ENCODE measurements around the gene KRTAP2-3.
"Not testable (repeated sequence)": the region's sequence is repeated elsewhere in the genome, so short reads cannot be mapped to it uniquely, and the experiment has no call there.

Gene KRTAP2-3

GRCh38 chr17:41042953-41043352, 17.0 kb downstream of the KRTAP2-3 start:
- no peak for DNase-seq (ENCODE audit: low read depth, low spot score)
- no peak overlapping the region for H3K4me3 ChIP-seq (ENCODE audit: low read length)

- not testable (repeated sequence) for DNase-seq (ENCODE audit: low read depth, low spot score); H3K4me3 ChIP-seq (ENCODE audit: low read length)
Observed at GRCh38 chr17:41040783-41041571, 18.9 kb downstream of the KRTAP2-3 start, which contains the start of gene KRTAP1-1. KRTAP1-1 (minus strand) TSS chr17:41041450; CDS start chr17:41041397, 53 bp downstream.

GRCh38 chr17:41037853-41038350, 22.0 kb downstream of the KRTAP2-3 start:
- H3K4me3 ChIP-seq (ENCODE audit: low read length), result no peak overlapping the region
- DNase-seq (ENCODE audit: low read depth, low spot score), result no peak

- DNase-seq (ENCODE audit: low read depth, low spot score); H3K4me3 ChIP-seq (ENCODE audit: low read length): not testable (repeated sequence)
Observed at GRCh38 chr17:41034346-41034935, 25.5 kb downstream of the KRTAP2-3 start, which contains the start of gene KRTAP1-3. KRTAP1-3 (minus strand) TSS chr17:41034874; CDS start chr17:41034821, 53 bp downstream.

- no peak within 1 kb of the TSS for H3K4me3 ChIP-seq (ENCODE audit: low read length)
- no peak for DNase-seq (ENCODE audit: low read depth, low spot score)
Observed at GRCh38 chr17:41029633-41030245, 30.2 kb downstream of the KRTAP2-3 start, which contains the start of gene KRTAP1-4. KRTAP1-4 (minus strand) TSS chr17:41030195; CDS start chr17:41030078, 117 bp downstream.

GRCh38 chr17:41026715-41027471, 33.0 kb downstream of the KRTAP2-3 start, which contains the start of gene KRTAP1-5:
KRTAP1-5 (minus strand) TSS chr17:41027208; CDS start chr17:41027155, 53 bp downstream.
- DNase-seq (ENCODE audit: low read depth, low spot score), result no peak
- H3K4me3 ChIP-seq (ENCODE audit: low read length), result no peak within 1 kb of the TSS

- H3K4me3 ChIP-seq (ENCODE audit: low read length), result no peak overlapping the region
- DNase-seq (ENCODE audit: low read depth, low spot score), result no peak
Observed at GRCh38 chr17:41024697-41025096, 35.2 kb downstream of the KRTAP2-3 start.

GRCh38 chr17:41020336-41020735, 39.6 kb downstream of the KRTAP2-3 start:
- H3K4me3 ChIP-seq (ENCODE audit: low read length), result no peak overlapping the region
- DNase-seq (ENCODE audit: low read depth, low spot score), result no peak

GRCh38 chr17:41019415-41019814, 40.5 kb downstream of the KRTAP2-3 start:
- DNase-seq (ENCODE audit: low read depth, low spot score), result no peak
- H3K4me3 ChIP-seq (ENCODE audit: low read length), result no peak overlapping the region

- no peak for DNase-seq (ENCODE audit: low read depth, low spot score)
Observed at GRCh38 chr17:41018541-41018940, 41.4 kb downstream of the KRTAP2-3 start.

GRCh38 chr17:41016578-41017215, 43.2 kb downstream of the KRTAP2-3 start:
- DNase-seq (ENCODE audit: low read depth, low spot score), result no peak
- no peak overlapping the region for H3K4me3 ChIP-seq (ENCODE audit: low read length)

More at GRCh38 chr17:41018541-41018940, 41.4 kb downstream of the KRTAP2-3 start:
- H3K4me3 ChIP-seq (ENCODE audit: low read length), result no peak overlapping the region

GRCh38 chr17:41015454-41015853, 44.5 kb downstream of the KRTAP2-3 start:
- no peak overlapping the region for H3K4me3 ChIP-seq (ENCODE audit: low read length)
- DNase-seq (ENCODE audit: low read depth, low spot score), result no peak

GRCh38 chr17:41013606-41014005, 46.3 kb downstream of the KRTAP2-3 start:
- no peak for DNase-seq (ENCODE audit: low read depth, low spot score)
- H3K4me3 ChIP-seq (ENCODE audit: low read length), result no peak overlapping the region

- H3K4me3 ChIP-seq (ENCODE audit: low read length), result no peak overlapping the region
Observed at GRCh38 chr17:41013181-41013580, 46.7 kb downstream of the KRTAP2-3 start.

GRCh38 chr17:41012326-41013120, 47.4 kb downstream of the KRTAP2-3 start:
- H3K4me3 ChIP-seq (ENCODE audit: low read length), result no peak overlapping the region
- DNase-seq (ENCODE audit: low read depth, low spot score), result no peak

More at GRCh38 chr17:41013181-41013580, 46.7 kb downstream of the KRTAP2-3 start:
- no peak for DNase-seq (ENCODE audit: low read depth, low spot score)

GRCh38 chr17:41010441-41010840, 49.5 kb downstream of the KRTAP2-3 start:
- DNase-seq (ENCODE audit: low read depth, low spot score), result no peak
- no peak overlapping the region for H3K4me3 ChIP-seq (ENCODE audit: low read length)

GRCh38 chr17:41009936-41010335, 50.0 kb downstream of the KRTAP2-3 start:
- no peak overlapping the region for H3K4me3 ChIP-seq (ENCODE audit: low read length)
- no peak for DNase-seq (ENCODE audit: low read depth, low spot score)

All from Jurkat, Clone E6-1 (cell line).